B cell (primary cell): ENCODE results near the gene IL17B.

Experiments
- CTCF ChIP-seq: fragments of 200-600 bp; IDR thresholded peaks from one replicate; pipeline ENCODE4 v1.8.0; 2022; ENCODE audit warnings: antibody characterized with exemption, mild to moderate bottlenecking
- EZH2 ChIP-seq: IDR thresholded peaks from 2 replicates; pipeline ENCODE4 v1.6.1; 2012; ENCODE audit warnings: borderline replicate concordance, low read depth, mild to moderate bottlenecking, moderate library complexity, low read length; ENCODE audit not compliant: insufficient read depth, poor library complexity, severe bottlenecking

- TF ChIP-seq CTCF: no peak
- no peak for TF ChIP-seq EZH2
Observed at GRCh38 chr5:149413477-149414210, 34.6 kb upstream of the IL17B start.
